Spleen (tissue), 7 donors: ENCODE results near the gene VSTM2L.

ENCODE experiments used
- POLR2A ChIP-seq, 3 donors: fragments of 450-650 bp; IDR thresholded peaks; one replicate each; pipeline ENCODE4 v1.5.1; 2017; ENCODE audit warnings: antibody characterized with exemption in 3 of 3, mild to moderate bottlenecking in 1 of 3
- POLR2AphosphoS5 ChIP-seq, 3 donors: sonication (generic); formaldehyde crosslinking; IDR thresholded peaks; one replicate each; pipeline ENCODE4 v1.5.1; 2017; ENCODE audit warnings: antibody characterized with exemption in 3 of 3
- TF ChIP-seq, protein P1 (sequence below), 11 experiments: fragments of 200-600 bp in 7 of 11; fragments of 450-650 bp in 4 of 11; sonication (generic) in 4 of 11; IDR thresholded peaks in 8 of 11; conservative IDR thresholded peaks in 3 of 11; 1 replicate in 7 of 11; 2 replicates in 4 of 11; pipeline versions ENCODE4 v1.4.0 to v1.8.0; 2016 to 2021; ENCODE audit warnings: antibody characterized with exemption in 11 of 11, inconsistent platforms in 4 of 11, mild to moderate bottlenecking in 1 of 11
- donor health status: DM: no; HTN: no; CAD: no; lungs with moderate emphysema.
- donor health status: DM: no; HTN: no; CAD: no.
- donor health status: DM: no; HTN: no; CAD: no.

DNA sequence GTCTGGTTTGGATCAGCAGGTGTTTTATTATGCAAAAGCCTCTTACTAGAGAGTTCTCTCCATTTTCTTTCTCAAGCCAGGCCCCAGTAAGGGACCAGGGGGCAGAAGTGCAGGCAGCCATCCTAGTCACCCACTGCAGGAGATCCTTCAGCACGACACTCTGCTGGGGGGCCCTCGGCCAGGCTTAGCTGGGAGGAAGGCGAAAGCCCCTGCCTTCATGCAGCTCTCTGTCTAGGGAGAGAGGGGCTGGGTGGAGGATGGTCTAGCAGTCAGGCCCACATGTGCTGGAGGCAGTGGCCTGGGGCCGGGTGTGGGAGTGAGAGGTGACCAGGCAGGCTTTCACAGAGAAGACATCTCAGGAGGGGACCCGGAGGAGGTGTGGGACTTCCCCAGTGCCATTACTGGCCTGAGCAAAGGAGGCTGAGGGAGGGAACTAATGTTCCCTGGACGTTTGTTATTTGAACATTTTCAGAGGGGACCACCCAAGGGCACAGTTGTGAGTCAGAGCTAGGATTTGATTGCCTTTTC lies 33.5 kb upstream of the VSTM2L start:
- TF ChIP-seq, protein P1, sequence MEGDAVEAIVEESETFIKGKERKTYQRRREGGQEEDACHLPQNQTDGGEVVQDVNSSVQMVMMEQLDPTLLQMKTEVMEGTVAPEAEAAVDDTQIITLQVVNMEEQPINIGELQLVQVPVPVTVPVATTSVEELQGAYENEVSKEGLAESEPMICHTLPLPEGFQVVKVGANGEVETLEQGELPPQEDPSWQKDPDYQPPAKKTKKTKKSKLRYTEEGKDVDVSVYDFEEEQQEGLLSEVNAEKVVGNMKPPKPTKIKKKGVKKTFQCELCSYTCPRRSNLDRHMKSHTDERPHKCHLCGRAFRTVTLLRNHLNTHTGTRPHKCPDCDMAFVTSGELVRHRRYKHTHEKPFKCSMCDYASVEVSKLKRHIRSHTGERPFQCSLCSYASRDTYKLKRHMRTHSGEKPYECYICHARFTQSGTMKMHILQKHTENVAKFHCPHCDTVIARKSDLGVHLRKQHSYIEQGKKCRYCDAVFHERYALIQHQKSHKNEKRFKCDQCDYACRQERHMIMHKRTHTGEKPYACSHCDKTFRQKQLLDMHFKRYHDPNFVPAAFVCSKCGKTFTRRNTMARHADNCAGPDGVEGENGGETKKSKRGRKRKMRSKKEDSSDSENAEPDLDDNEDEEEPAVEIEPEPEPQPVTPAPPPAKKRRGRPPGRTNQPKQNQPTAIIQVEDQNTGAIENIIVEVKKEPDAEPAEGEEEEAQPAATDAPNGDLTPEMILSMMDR (IDR thresholded peaks at IDR 0.05 in 8 of 11, conservative IDR thresholded peaks at IDR 0.05 in 3 of 11), result no peak
- TF ChIP-seq POLR2AphosphoS5 (IDR thresholded peaks at IDR 0.05) (no peak), POLR2A (IDR thresholded peaks at IDR 0.05) (no peak)
